NCI-H82 treated with DMSO at 0.1 percent for 48 hours (cell line): ENCODE measurements around the gene NPBWR2.

Source experiments
- DNase-seq: peaks from one replicate; lab custom pipeline; 2025; ENCODE audit not compliant: unreplicated experiment; lab: John Stamatoyannopoulos, UW

The NPBWR2 gene, protein sequence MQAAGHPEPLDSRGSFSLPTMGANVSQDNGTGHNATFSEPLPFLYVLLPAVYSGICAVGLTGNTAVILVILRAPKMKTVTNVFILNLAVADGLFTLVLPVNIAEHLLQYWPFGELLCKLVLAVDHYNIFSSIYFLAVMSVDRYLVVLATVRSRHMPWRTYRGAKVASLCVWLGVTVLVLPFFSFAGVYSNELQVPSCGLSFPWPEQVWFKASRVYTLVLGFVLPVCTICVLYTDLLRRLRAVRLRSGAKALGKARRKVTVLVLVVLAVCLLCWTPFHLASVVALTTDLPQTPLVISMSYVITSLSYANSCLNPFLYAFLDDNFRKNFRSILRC

DNA sequence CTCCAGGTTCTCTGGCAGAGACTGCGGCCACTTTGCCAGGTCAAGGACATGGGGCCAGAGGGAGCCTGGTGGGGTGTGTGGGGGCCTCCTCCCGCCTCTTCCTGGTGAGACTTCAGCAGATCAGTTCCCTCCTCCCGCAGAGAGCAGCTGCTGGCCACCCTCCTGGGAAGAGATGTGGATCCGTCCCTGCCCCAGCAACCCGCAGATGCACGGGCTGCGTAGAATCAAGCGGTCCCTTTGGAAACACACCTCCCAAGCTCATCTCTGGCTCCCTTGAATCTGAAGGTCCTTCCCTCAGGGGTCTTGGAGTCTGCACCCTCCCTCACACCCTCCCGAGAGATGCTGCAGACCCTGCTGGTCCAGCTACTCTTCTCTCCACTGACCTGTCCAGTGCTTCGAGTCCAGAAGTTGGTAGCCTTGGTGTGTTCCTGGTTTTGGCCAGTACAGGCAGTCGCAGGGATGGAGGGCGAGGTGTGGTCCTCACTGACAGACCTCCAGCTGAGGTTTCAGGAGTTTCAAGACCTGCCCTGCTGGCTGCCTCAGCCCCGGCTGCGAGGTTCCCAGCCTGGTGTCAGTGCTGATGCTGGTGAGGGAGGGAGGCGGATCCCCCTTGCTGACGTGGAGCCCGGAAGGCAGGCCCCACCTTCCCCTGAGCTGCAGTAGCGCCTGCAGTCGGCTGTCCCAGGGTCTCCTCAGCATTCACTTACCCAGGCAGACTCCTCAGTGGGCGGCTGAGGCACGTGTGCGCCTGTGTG is at the start of gene NPBWR2:
TSS of gene NPBWR2 (minus strand) at position 585 of the 755 bp plus-strand sequence. CDS start 734 bp downstream, outside the sequence.
- DNase-seq: no peak

DNA sequence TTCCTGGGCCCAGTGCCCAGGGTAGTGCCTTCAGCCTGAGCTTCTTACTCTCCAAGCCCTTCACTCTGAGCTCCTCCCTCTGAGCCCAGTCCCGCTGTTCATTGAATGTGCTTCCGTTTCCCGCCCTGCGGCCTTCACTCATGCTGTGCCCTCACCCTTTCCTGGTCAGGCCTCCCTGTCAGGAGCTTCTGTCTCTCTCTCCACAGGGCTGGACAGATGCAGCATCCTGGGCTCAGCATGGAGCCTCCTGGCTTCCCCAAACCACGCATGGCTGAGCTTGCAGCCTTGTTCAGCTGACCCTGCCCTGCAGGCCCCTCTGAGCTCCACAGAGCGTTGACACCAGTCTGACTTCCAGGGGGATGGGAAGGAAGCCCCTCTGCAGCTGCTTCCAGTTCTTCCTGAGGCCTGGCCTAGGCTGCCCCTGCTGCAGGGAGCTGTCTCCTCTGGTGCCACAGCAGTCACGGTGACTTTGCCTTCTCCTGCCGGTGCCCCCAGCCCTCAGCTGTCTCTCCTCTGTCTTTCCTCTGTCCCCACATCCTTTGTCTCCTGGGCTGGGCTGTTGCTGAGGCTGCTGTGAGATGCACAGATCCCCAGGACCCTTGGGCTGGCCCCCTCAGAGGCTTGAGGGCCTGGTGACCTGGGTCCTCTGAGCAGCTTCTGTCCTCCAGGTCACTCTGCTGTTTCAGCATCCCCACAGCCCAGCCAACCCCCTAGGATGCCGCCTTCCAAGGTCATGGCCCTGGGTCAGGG is 48.9 kb upstream of the NPBWR2 start:
- DNase-seq: no peak

DNA sequence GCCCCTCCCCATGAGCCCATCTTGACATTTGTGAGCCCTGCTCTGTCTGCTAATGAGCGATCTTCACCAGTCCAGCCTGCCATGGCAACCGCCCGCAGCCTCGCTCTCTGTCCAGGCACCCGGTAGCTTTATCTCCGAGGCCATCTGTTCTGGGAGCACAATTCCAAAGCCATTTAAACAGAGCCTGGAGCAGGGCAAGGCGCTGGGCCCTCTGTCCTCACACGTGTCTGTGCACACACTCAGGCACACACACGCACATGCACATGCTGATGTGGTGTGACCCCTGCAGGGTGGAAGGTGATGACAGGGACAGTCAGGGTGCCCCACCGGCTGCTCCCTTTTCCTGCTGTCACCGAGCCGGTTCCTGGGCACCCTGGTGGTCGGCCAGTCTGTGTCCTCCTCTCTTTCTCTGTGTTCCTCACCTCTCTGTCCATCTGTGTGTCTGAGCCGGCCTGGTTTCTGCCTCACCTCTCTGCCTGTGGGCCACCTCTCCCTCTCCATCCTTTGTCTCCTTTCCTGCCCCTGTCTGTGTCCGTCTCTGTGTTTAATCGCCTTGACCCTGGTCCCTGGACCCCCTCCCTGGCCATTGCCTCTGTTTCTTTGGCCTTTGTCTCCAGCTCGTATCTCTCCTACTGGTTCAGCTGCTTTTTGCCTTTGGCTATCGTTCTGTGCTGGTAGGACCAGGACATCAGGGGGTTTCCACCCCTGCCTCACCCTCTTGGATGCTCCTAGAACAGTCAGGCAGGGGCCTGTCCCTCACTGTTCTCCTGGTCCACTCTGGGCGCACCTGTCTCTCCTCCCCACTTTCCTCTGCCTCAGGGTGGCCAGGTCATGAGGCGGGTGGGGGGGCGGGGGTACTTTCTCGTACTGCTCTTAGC is 48.1 kb upstream of the NPBWR2 start:
- peak; percentile 48 for DNase-seq

DNA sequence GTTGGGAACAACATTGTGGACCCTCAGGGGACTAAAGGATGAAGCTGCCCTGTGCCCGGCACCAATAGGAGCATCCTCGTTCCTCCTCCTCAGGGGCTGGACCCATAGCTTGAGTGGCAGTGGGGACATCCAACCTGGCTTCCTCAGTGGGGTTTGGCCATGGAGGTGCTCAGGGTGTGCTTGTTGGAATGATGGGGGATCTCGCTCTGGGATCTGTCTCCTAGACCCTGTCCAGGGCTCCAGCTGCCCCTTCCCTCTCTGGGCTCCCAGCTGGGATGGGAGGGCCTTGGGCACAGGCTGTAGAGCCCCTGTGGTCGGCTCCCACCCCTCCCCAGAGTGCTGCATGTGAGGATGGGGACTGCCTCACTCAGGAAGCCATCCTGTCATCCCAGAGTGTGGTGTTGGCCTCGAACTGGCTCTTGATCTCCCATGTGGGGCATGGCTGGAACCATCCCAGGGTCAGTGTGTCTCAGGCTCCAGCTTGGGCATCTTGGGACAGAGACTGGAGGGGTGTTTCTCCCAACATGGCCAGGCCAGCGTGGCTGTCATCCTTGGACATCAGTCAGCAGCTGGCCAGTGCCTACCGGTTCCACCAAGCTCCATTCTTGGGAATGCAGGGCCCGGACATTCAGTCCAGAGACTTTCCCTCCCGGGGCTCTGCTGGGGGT is 47.4 kb upstream of the NPBWR2 start:
- no peak for DNase-seq

DNA sequence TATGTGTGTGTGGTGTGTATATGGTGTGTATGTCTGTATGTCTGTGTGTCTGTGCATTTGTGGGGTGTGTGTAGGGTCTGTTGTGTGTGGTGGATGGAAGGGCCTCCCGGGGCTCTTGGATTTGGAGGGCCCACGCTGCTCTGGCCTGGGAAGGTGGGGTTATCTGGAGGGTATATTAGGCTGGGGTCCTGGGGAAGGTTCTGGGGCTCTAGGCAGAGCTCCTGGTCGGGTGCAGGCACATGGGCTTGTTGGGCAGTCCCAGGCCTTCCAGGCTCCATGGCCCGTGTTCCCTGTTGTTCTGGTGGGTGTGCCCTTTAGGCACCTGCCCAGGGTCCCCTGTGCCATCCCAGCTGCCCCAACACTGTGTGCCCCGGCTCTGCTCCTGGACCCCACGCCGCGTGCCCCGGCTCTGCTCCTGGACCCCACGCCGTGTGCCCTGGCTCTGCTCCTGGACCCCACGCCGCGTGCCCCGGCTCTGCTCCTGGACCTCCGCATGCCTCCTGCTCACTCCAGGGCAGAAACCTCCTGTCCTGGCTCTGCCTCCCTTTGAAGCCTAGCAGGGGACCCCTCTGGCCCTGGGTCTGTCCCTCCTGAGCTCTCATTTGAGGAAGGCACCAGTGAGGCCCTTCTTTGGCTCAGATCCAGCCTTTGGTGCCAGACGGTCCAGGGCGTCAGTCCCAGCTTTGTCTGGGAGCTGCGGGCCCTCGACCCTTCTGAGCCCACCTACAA is 46.7 kb upstream of the NPBWR2 start:
- no peak for DNase-seq

DNA sequence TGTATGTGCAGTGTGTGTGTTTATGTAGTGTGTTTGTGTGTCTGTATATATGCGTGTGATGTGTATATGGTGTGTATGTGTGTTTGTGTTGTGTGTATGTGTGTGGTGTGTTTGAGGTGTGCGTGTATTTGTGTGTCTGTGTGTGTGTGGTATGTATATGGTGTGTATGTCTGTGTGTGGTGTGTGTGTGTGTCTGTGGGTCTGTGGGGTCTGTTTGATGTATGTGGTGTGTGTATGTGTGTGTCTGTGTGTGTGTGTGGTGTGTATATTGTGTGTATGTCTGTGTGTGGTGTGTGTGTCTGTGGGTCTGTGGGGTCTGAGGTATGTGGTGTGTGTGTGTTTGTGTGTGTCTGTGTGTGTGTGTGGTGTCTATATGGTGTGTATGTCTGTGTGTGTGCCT is 46.0 kb upstream of the NPBWR2 start:
- no peak for DNase-seq

DNA sequence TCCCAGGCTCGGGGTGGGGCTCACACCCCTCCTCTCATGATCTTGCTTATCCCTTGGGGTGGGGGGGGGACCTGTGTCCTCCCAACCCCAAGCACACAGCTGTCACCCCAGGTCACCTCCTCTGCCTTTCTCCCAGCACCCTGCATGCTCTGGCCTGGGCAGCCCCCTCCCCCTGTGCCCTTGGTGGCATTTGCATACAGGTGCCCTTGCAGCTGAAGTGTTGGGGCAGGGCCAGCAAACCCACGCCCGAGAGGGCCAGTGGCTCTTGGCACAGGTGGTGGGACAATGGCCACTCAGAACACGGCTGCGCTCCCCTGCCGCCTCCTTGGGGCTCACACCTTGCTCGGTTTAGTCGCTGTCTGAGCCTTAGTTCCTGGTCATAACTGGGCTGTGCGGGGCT is 45.5 kb upstream of the NPBWR2 start:
- no peak for DNase-seq

DNA sequence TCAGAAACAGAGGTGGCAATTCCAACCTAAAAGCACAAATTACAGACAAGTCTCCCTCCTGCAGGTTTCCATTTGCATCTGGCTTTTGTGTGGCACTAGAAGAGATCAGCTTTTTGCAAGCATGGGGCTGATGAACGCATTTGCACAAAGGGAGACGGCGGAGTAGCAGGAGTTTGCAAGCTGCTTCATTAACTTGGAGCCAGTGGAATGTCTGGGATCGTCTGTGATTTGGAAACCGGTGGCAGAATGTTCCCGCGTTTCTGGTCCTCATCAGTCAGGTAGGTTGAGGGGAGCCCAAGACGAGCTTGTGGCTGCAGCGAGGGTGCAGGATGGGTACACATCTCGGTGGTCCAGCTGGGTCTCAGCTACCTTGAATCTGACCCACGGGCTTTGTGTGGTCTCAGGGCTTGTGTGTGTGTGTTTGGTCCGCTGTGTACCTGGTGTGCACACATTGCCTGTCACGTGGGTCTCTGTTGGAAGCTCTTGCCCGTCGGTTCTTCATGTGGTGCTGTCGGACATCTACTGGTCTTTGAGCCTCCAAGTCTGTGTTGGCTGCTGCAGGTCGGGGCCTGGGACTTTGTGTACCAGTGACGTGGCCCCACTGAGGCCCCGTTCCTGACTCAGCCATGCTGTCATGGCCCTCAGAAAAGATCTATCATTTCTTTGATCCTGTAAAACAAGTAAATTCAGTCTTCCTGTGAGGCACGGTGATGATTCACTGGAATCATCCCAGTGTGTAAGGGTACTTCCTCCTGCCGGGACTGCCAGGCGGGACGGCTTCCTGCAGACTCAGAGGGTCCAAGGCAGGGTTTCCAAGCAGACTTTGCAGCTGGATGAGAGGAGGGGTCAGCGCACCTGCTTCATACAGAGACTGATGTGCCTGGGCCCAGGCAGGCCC is 44.5 kb upstream of the NPBWR2 start:
- DNase-seq: no peak

DNA sequence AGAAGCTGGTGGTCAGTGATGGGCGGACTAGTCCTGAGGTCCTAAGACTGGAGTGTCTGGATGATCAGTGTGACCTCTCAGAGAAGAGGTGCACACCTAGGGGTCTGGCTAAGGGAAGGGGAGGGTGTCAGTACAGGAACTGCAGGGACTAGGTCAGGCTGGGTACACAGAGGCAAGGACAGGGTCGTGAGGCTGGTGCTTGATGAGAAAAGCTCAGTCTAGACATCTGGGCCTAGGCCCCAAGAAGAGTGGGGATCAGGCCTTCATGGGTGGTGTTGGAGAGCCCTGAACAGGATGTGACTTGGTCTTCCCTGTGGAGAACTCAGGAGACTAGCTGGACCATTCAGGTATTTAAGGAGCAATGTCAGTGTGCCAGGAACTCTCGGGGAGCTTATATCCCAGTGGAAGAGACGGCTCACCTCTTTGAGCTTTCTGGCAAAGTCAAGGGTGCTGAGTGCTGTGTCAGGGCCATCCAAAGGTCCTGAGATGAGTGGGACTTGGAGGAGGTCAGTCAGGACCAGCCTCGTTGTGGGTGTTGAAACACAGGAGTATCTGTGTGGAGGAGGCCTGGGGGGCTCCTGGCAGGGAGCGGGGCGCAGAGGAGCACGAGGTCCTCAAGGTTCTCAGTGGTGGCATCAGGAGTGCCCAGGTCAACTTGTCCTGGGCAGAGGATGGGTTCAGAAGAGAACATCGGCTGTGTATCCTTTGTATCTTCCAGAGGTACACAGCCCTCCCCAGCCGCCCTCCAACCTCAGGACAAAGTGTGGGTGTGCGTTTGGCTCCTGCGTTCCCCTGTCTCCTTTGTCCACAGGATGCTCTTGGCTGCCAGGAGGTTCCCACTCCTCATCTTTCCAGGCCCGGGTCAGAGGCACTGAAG is 43.6 kb upstream of the NPBWR2 start:
- no peak for DNase-seq

DNA sequence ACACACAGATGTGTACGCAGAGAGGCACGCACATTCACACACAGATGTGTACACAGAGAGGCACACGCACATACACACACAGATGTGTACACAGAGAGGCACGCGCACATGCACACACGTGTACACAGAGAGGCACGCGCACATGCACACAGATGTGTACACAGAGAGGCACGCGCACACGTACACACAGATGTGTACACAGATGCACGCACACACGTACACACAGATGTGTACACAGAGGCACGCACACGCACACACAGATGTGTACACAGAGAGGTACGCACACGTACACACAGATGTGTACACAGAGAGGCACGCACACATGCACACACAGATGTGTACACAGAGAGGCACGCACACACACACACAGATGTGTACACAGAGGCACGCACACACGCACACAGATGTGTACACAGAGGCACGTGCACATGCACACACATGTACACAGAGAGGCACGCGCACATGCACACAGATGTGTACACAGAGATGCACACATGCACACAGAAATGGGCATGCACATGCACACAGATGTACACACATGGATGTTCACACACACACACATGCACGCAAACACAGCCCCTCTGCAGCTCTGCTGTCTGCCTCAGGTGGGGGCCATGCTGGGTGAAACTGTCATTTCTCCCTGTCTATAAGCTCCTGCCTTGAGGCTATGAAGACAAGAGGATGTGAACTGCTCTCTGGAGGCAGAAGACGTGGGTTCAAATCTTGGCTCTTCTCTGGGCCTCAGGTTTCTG is 42.6 kb upstream of the NPBWR2 start:
- no peak for DNase-seq

DNA sequence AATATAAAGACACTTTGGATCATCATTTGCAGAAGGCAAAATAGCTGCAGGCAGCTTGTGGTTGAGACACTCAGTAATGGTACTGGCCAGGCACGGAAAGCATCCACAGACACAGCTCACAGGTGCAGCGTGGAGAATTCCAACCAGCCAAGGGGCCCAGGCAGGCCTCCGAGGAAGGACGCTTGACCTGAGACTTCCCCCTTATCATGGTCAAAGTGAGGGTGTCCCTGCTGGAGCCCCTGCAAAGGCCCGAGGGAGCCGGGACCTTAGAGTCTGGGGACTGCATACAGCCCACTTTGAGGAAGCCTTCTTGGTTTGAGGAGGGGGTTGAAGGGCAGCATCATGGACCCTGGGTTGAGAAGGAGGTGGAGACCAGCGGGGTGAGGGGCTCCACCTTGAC is 41.8 kb upstream of the NPBWR2 start:
- no peak for DNase-seq

DNA sequence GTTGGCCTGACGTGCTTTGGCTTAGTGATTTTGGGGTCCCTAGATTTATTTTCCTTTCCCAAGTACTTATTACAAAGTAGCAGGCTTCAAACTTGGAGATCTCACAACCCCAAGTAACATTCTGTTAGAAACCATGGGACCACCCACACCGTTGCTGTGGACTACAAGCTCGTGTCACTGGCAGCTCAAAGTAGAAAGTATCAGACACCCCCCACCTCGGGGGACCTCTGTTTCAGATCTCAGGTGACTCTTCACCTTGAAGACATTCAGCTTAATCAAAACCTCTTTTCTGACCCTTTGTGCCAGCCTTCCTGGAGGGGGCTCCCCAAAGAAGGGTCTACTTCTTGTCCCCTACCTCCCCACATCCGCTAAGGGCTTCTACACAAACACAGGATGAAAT is 41.2 kb upstream of the NPBWR2 start:
- DNase-seq: no peak

DNA sequence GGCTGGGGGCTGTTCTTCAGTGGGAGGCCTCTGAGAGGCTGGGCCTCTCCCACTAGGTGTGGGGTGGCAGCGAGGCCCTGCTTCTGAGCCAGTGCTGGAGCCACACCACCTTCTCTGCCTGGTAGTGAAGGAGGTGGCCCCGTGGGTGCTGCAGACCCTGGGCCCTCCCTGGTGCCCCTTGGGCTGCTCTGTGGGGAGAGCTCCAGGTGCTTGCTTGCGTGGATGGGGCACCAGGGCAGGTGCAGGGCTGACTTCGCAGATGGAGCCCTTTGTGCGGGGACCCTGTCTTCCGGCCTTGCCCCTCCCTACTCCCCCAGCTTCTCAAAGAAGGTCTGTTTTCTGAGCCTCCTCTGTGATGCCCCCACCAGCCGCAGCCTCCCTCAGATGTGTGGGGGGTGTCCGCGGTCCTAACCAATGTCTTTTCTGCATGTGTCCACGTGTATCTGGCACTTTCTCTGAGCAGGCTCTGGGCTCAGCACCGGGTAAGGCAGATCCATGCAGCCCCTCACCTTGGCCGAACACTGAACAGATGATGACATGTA is 39.6 kb upstream of the NPBWR2 start:
- no peak for DNase-seq

DNA sequence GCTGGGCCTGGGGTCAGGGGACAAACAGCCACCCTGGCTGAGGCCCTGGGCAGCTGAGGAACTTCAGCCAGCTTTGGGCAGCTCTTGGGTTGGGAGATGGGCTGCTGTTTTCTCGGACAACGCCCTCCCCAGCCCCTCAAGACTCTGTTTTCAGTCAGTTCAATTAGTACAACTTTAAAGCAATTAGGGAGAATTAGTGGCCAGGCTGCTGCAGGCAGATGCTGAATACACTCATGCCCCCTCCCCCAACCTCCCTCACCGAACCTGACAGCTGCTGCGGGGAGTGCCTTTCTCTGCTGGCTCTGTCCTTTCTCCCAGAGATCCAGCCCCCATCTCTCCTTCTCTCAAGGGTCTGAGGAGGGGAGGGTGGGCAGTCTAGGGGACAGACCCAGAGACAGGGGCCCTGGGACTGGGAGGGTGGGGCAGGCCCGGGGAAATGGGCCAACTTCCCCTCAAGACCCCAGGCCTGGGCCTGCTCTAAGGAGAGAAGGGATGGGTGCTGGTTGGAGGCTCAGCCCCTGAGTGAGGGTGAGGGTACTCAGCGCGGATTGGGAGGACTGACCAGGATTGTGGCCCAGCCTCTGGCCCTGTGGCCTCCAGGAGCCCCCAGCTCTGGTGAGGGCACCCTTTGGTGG is 39.1 kb upstream of the NPBWR2 start:
- peak; percentile 92 for DNase-seq

DNA sequence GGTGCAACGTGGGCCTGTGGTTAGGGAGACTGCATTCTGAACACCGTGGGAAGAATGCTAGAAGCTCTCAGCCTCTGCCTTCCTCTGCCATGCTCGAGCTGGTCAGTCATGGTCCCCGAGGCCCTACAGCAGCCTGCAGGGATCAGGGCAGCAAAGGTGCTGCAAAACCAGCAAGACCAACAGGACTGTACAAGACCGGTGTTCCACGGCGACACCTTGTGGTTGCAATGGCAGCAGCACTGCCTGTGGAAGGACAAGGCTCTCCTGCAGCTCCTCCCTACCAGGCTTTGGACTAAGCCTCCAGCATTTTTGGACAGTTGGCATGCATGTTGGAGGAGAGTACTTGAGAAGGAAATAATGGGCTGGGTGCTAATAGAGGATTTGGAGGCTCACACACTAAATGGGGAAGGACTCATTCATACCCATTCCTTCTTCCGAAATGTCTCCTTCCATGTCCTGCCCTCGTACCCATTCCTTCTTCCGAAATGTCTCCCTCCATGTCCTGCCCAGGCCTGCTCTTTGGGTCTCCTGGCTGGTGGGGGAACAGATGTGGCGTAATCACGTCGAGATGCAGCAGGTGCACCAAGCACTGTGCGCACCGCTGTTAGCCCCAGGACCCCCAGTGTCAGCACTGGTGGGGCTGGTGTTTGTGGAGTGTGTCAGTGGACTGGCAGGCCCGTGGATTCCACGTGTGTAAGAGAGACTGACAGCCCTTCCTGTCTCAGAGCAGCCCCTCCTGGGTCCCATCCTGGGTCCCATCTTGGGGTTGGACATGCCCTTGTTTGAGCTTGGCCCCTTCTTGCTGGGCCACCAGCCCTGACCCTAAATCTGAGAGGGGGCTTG is 38.3 kb upstream of the NPBWR2 start:
- no peak for DNase-seq
